ENCODE data around the gene TOMM34.

The TOMM34 gene

GRCh38 chr20:44981736-44982406 lies 21.7 kb upstream of the TOMM34 start:
- Histone ChIP-seq H3K36me3 (ENCODE audit: insufficient read depth, low read length) (peaks cover 80% of the 10 kb centered on the region), H3K27ac (ENCODE audit: low read depth, low read length, poor library complexity, severe bottlenecking) (no peak overlapping the region), H3K79me2 (ENCODE audit: insufficient read depth, low read length) (no peaks in the 10 kb centered on the region), H3K9ac (ENCODE audit: low read length) (no peak overlapping the region), H3K4me1 (ENCODE audit: insufficient read depth, low read length, severe bottlenecking) (peaks cover 48% of the 10 kb centered on the region), H2AFZ (ENCODE audit: low read length) (no peak overlapping the region), H3K4me2 (ENCODE audit: low read length) (no peak overlapping the region), H3K9me2 (ENCODE audit: low read depth, low read length) (no peaks in the 10 kb centered on the region), H3K27me3 (ENCODE audit: insufficient read depth, low read length) (no peaks in the 10 kb centered on the region), H4K20me1 (ENCODE audit: insufficient read depth, low read length) (no peaks in the 10 kb centered on the region), H3F3A (ENCODE audit: insufficient read depth, low read length) (peaks cover 8% of the 10 kb centered on the region), H3K4me3 (ENCODE audit: low read depth, low read length, poor library complexity, severe bottlenecking) (no peak overlapping the region), H3K9me3 (ENCODE audit: low read length) (no peaks in the 10 kb centered on the region)
- TF ChIP-seq, protein P1, sequence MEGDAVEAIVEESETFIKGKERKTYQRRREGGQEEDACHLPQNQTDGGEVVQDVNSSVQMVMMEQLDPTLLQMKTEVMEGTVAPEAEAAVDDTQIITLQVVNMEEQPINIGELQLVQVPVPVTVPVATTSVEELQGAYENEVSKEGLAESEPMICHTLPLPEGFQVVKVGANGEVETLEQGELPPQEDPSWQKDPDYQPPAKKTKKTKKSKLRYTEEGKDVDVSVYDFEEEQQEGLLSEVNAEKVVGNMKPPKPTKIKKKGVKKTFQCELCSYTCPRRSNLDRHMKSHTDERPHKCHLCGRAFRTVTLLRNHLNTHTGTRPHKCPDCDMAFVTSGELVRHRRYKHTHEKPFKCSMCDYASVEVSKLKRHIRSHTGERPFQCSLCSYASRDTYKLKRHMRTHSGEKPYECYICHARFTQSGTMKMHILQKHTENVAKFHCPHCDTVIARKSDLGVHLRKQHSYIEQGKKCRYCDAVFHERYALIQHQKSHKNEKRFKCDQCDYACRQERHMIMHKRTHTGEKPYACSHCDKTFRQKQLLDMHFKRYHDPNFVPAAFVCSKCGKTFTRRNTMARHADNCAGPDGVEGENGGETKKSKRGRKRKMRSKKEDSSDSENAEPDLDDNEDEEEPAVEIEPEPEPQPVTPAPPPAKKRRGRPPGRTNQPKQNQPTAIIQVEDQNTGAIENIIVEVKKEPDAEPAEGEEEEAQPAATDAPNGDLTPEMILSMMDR (IDR thresholded peaks at IDR 0.05; ENCODE audit: low read length) = no peak
- no peak for TF ChIP-seq EZH2 (IDR thresholded peaks at IDR 0.05; ENCODE audit: borderline replicate concordance, low read length)

DNA sequence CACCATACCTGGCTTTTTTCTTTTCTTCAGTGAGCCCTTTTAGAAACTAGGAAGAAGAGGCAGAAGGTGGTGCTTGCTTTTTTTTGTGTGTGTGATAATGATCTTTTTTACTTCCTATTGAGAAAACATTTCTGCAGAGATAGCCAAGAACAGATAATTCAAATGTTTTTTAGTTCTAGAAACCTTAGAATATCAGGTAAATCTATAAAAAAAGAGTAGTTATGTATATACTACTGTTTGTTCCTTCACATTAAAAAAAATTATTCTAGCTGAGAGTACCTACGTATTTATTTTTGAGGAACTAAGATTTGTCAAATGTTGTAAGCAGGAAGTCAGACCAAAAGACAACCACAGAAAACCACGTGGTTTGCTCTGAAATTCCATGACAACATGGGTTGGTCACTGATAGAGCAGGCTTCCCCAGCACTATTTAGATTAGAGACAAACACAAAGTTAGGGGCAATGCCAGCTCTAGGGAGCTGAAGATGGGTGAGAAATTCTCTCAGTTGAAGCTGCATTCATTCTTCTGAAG lies 19.0 kb upstream of the TOMM34 start:
- Histone ChIP-seq H3K4me3 (ENCODE audit: low read depth, low read length, poor library complexity, severe bottlenecking) (peak overlapping the region; percentile 9), H3K36me3 (ENCODE audit: insufficient read depth, low read length) (peaks cover 80% of the 10 kb centered on the region), H3K9me2 (ENCODE audit: low read depth, low read length) (no peaks in the 10 kb centered on the region)

DNA sequence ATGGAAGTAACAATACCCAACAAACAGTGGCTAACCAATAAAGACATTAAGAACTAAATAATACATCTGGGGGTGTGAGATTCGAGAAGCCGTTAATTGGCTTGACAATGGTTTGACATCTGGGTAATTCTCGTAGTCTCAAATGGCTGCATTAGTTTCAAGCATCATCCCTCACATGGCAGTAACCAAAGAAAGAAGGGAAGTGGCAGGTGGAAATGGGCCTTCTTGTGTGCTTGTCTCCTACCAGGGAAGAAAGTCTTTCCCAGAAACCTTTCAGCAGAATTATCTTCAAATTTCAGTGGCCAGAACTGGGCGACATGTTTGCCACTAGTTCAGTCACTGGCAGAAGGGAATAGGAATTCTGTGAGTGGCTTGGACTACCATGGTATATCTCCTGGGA lies 16.5 kb upstream of the TOMM34 start:
- Histone ChIP-seq H3K36me3 (ENCODE audit: insufficient read depth, low read length) (peaks cover 80% of the 10 kb centered on the region), H3K27me3 (ENCODE audit: insufficient read depth, low read length) (no peaks in the 10 kb centered on the region), H4K20me1 (ENCODE audit: insufficient read depth, low read length) (no peaks in the 10 kb centered on the region), H3K9me2 (ENCODE audit: low read depth, low read length) (no peaks in the 10 kb centered on the region), H3K79me2 (ENCODE audit: insufficient read depth, low read length) (peaks cover 8% of the 10 kb centered on the region), H3F3A (ENCODE audit: insufficient read depth, low read length) (peaks cover 13% of the 10 kb centered on the region), H3K4me3 (ENCODE audit: low read depth, low read length, poor library complexity, severe bottlenecking) (no peak overlapping the region), H3K4me2 (ENCODE audit: low read length) (no peak overlapping the region), H3K4me1 (ENCODE audit: insufficient read depth, low read length, severe bottlenecking) (peaks cover 41% of the 10 kb centered on the region), H3K9me3 (ENCODE audit: low read length) (no peaks in the 10 kb centered on the region), H3K9ac (ENCODE audit: low read length) (no peak overlapping the region), H2AFZ (ENCODE audit: low read length) (no peak overlapping the region), H3K27ac (ENCODE audit: low read depth, low read length, poor library complexity, severe bottlenecking) (peak overlapping the region; percentile 92)
- TF ChIP-seq EZH2 (IDR thresholded peaks at IDR 0.05; ENCODE audit: borderline replicate concordance, low read length) = no peak
- TF ChIP-seq, protein P1 (IDR thresholded peaks at IDR 0.05; ENCODE audit: low read length) = no peak

More for the DNA sequence above, 19.0 kb upstream of the TOMM34 start:
- no peaks in the 10 kb centered on the region for H3K79me2 ChIP-seq (ENCODE audit: insufficient read depth, low read length)
- H3K4me2 ChIP-seq (ENCODE audit: low read length) = peak overlapping the region; percentile 40
- H3K27me3 ChIP-seq (ENCODE audit: insufficient read depth, low read length) = no peaks in the 10 kb centered on the region
- H3K27ac ChIP-seq (ENCODE audit: low read depth, low read length, poor library complexity, severe bottlenecking) = peak overlapping the region; percentile 92
- no peaks in the 10 kb centered on the region for H4K20me1 ChIP-seq (ENCODE audit: insufficient read depth, low read length)
- H3K9me3 ChIP-seq (ENCODE audit: low read length) = no peaks in the 10 kb centered on the region
- peaks cover 47% of the 10 kb centered on the region for H3K4me1 ChIP-seq (ENCODE audit: insufficient read depth, low read length, severe bottlenecking)
- TF ChIP-seq EZH2 (IDR thresholded peaks at IDR 0.05; ENCODE audit: borderline replicate concordance, low read length) = no peak
- TF ChIP-seq, protein P1 (IDR thresholded peaks at IDR 0.05; ENCODE audit: low read length) = no peak
- peaks cover 13% of the 10 kb centered on the region for H3F3A ChIP-seq (ENCODE audit: insufficient read depth, low read length)
- H3K9ac ChIP-seq (ENCODE audit: low read length) = peak overlapping the region; percentile 50
- H2AFZ ChIP-seq (ENCODE audit: low read length) = no peak overlapping the region
